ENCODE data around the gene URB1. TPM values are rescaled to one million over a fixed set of nuclear protein-coding genes. Genes with fewer than 3 reads are reported as not detected.

URB1 gene
- total and polyA plus RNA-seq, 2 of the 8 experiments (the other 6 are each of a cell fraction or from before 2014, with no cell fraction given), result 8.1 to 28.9 TPM

GRCh38 chr21:32349333-32349944, 43.4 kb downstream of the URB1 start:
- H3K79me2 ChIP-seq (ENCODE audit: control insufficient read depth in 1 of 2, insufficient read depth in 2 of 2, low read length in 2 of 2), result no peaks in the 10 kb centered on the region
- peaks cover 49 to 88% (median 84%) of the 10 kb centered on the region in 4 experiments; a peak in 7 of 8 replicates for H3K36me3 ChIP-seq (ENCODE audit: control insufficient read depth in 2 of 4, insufficient read depth in 4 of 4, low read length in 3 of 4)
- no peak overlapping the region for H3K27ac ChIP-seq (ENCODE audit: low read depth, low read length)
- ChIA-PET CTCF (ENCODE audit: partially characterized antibody) (interaction anchor here (0.5 to 1.7 kb wide), 3 partner anchors 11 to 322 kb away, joined by 3 to 9 read pairs (median 3); no protein-coding TSS in a partner anchor), POLR2A (ENCODE audit: partially characterized antibody) (no interaction called here)
- no peak overlapping the region for H3K18ac ChIP-seq (ENCODE audit: extremely low read depth, low read length)
- no peak overlapping the region for H3K23ac ChIP-seq (ENCODE audit: insufficient read length)
- H4K5ac ChIP-seq (ENCODE audit: insufficient read length, low read depth, low read length), result no peak overlapping the region
- no peaks in the 10 kb centered on the region for H3K79me1 ChIP-seq (ENCODE audit: low read depth, low read length)
- no peak overlapping the region for H3K4ac ChIP-seq (replicated peaks; ENCODE audit: insufficient read length, low read depth, low read length)
- H2BK120ac ChIP-seq (replicated peaks; ENCODE audit: low read depth, low read length), result no peak overlapping the region
- no peak overlapping the region for H2BK5ac ChIP-seq (ENCODE audit: low read depth, low read length)
- no peak for DNase-seq (ENCODE audit: low read depth in 1 of 2, low spot score in 2 of 2)
- no peak overlapping the region for H3K14ac ChIP-seq (ENCODE audit: insufficient read length)
- H2BK12ac ChIP-seq (ENCODE audit: low read depth, low read length), result no peak overlapping the region
- no peak for FAIRE-seq
- TF ChIP-seq TBP (IDR thresholded peaks at IDR 0.05; ENCODE audit: low read depth, low read length) (no peak), GABPA (IDR thresholded peaks at IDR 0.05; ENCODE audit: borderline replicate concordance, insufficient read depth, low read length) (no peak), MAX (IDR thresholded peaks at IDR 0.05) (no peak), POU5F1 (IDR thresholded peaks at IDR 0.05; ENCODE audit: low read depth, low read length) (no peak), GTF2F1 (IDR thresholded peaks at IDR 0.05; ENCODE audit: borderline replicate concordance, low read depth, low read length) (no peak), RAD21 (IDR thresholded peaks at IDR 0.05 in 1 of 2, conservative IDR thresholded peaks at IDR 0.05 in 1 of 2; ENCODE audit: low read depth in 2 of 2, low read length in 2 of 2) (no peak), POLR2AphosphoS5 (IDR thresholded peaks at IDR 0.05; ENCODE audit: low read depth, low read length) (no peak), NRF1 (IDR thresholded peaks at IDR 0.05; ENCODE audit: low read depth, low read length) (no peak), KDM1A (IDR thresholded peaks at IDR 0.05; ENCODE audit: borderline replicate concordance, low read length) (no peak), SRF (IDR thresholded peaks at IDR 0.05; ENCODE audit: low read depth, low read length) (no peak)
- H4K8ac ChIP-seq (ENCODE audit: extremely low read depth, insufficient read depth, low read length), result no peak overlapping the region
- H3K23me2 ChIP-seq (ENCODE audit: low read depth, low read length), result no peaks in the 10 kb centered on the region
- peaks cover 9% of the 10 kb centered on the region in 2 experiments for H4K20me1 ChIP-seq (replicated peaks in 1 of 2; ENCODE audit: control insufficient read depth in 1 of 2, insufficient read depth in 2 of 2, low read length in 2 of 2)
- no peak overlapping the region for H2AFZ ChIP-seq (ENCODE audit: low read length)
- H2BK15ac ChIP-seq (ENCODE audit: low read length), result no peak overlapping the region
- no peak overlapping the region for H3K4me3 ChIP-seq (ENCODE audit: extremely low read depth in 1 of 4, insufficient read depth in 2 of 4, low read depth in 3 of 4, low read length in 4 of 4)
- no peak overlapping the region for H2AK5ac ChIP-seq (ENCODE audit: low read depth, low read length)
- no peaks in the 10 kb centered on the region for H3K4me1 ChIP-seq (replicated peaks in 1 of 4; ENCODE audit: control insufficient read depth in 3 of 4, insufficient read depth in 4 of 4, low read length in 3 of 4)
- H3K9me3 ChIP-seq (ENCODE audit: insufficient read depth in 2 of 2, low read depth in 1 of 2, low read length in 1 of 2), result no peaks in the 10 kb centered on the region
- 90% methylated on average over 15 of the region's 16 CpGs; no CpG with 5 or more reads in 1 of the 2 experiments for WGBS, 2 experiments (ENCODE audit: extremely low coverage in 1 of 2, insufficient coverage in 1 of 2, insufficient read length in 1 of 2, insufficient replicate concordance in 2 of 2, low coverage in 1 of 2, low lambda C conversion rate in 2 of 2, missing lambda C conversion rate in 1 of 2)
- H3K56ac ChIP-seq (replicated peaks; ENCODE audit: insufficient read length, low read depth, low read length), result no peak overlapping the region
- no peak overlapping the region for H3K4me2 ChIP-seq (ENCODE audit: insufficient read depth in 1 of 2, low read depth in 2 of 2, low read length in 2 of 2)
- no peaks in the 10 kb centered on the region for H3K27me3 ChIP-seq (replicated peaks in 1 of 4; ENCODE audit: control insufficient read depth in 3 of 4, extremely low read depth in 1 of 4, insufficient read depth in 3 of 4, low read length in 3 of 4)
- H2BK20ac ChIP-seq (ENCODE audit: low read length), result no peak overlapping the region
- no peak overlapping the region for H4K91ac ChIP-seq (replicated peaks; ENCODE audit: insufficient read length, low read length)
- H3K9ac ChIP-seq (replicated peaks in 1 of 4; ENCODE audit: extremely low read depth in 1 of 4, low read depth in 3 of 4, low read length in 3 of 4), result no peak overlapping the region
